Measurements from ENCODE around the gene C1QTNF1.

The C1QTNF1 gene

GRCh38 chr17:78993241-78993956 lies 30.6 kb upstream of the C1QTNF1 start:
- FAIRE-seq: no peak

DNA sequence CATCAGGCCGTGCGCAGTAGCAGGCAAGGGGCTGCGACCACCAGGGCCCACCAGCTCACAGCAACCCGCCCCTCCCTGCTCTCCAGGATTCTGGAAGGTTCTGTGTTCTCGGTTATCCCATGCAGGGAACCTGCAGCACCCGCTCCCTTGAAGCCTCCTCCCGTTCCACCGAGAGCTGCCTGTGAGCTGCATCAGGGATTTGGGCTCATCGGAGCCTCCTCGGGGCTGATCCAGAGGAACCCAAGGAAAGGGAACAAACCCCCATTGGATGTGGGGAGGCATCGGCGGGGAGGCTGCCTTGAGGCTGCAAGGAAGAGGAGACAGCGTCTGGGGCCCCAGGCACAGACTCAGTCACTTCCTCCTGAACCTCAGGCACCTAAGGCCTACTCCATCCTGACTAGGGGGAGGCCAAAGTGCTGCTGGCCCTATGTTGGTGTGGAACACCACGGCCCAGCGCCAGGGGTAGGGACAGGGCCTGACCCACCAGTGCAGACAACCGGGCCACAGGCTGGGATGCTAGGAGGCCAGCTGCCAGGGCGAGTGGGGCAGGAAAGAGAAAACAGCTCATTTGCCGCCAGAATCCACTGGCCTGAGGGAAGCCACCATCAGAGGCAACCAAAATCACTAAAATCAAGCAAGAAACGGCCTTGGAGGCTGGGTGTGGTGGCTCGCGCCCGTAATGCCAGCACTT lies 29.8 kb upstream of the C1QTNF1 start:
- no peak for FAIRE-seq

DNA sequence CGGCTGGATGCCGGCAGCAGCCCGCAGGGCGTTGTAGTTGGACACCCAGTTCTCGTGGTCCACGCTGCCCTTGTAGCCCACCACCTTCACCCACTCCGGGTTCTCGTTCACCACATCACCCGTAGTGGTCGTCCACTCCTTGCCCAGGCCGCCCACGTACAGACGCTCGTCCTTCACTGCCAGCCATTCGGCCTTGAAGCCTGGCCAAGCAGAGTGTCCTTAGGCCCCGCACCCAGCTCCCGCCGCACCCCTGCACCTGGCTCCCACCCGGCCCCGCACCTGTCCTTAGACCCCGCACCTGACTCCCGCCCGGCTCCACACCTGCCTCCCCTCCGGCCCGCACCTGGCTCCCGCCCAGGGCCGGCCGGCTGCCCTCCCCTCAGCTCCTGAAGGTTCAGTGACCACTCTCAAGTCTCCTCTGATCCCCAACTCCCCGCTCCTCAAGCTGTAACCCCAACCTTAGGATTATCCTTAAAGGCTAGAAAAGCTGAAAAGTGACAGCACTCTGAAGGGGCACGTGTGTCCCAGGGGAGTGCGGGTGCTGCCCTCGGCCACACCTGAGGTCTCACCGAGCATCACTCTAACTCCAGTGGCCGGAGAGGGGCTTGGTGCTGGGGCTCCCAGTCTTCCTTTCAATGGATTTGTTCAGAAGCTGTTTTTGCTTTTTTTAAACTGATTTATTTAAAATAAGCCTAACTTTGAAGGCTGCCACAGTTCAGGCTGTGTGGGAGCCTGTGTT lies 28.8 kb upstream of the C1QTNF1 start:
- no peak for FAIRE-seq

DNA sequence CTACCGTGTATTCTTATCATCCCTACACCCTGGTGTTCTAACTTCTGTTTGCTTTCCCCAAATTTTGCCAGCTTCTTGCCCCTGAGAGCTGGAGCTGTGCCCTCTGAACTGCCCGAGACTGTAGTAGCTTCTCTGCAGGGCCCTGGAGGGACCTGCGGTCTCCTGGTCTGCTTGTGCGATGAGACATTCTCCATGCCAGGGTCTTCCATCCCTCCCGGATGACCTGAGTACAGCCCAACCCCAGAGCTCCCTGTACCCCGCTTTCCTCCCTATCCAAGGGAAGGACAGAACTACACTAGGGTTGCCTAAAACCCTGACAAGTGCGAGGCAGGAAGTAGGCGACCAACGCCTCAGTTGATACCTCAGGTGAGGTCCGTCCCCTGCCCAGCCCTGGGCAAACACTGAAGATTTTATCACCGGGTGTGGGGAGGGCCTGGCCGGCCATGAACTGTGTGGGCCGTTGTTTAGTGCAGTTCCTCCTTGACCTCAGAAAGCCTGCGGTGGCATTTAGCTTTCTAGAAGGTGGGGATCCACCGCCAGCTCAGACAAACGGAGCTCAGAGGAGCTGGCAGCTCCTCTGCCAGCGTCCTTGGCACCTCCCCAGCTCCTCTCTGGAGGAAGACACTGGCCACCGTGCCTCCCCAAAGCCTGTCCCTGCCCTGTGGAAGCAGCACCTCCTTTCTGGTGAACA lies 28.1 kb upstream of the C1QTNF1 start:
- FAIRE-seq: no peak

DNA sequence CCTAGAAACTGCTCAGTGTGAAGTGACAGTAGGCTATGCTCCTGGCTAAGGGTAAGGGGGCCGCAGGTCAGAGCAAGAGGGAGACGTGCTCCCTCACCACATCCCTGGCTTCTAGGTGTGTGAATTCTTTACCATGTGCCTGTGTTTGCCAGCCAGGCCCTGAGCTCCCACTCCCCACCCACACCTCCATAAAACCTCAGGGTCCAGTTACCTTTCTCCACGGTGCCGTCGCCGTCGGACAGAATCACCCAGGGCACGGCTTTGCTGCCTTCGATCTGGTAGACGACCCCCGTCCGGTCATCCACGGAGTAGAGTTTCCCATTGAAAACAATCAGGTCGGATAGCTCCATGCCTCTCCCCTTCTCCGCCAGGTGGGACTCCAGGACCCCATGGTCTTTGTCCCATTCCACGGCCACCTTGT lies 27.2 kb upstream of the C1QTNF1 start:
- FAIRE-seq: no peak

DNA sequence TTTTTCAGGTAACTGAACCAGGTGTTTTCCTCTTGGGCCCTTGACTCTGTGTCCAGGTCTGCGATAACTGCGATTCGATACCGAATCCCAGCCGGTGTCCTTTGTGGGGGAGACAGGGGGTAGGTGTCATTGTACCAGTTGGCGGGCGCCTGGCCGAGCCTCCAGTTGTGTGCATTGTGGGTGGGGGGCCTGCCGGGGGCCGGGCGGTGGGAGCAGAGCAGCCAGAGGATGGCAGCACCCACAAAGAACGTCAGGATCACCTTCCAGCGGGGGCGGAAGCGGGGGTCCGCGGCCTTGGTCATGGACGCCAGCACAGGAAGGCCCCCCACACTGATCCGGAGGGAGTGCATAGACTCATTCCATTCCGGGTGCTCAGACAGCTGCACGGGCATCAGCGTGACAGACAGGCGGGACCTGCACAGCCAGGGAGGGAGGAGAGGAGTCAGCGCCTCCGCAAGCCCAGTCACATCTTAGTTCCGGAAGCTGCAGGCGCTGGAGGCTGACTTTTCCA lies 26.7 kb upstream of the C1QTNF1 start:
- FAIRE-seq: no peak

GRCh38 chr17:78997881-78998280 lies 26.1 kb upstream of the C1QTNF1 start:
- FAIRE-seq: no peak

DNA sequence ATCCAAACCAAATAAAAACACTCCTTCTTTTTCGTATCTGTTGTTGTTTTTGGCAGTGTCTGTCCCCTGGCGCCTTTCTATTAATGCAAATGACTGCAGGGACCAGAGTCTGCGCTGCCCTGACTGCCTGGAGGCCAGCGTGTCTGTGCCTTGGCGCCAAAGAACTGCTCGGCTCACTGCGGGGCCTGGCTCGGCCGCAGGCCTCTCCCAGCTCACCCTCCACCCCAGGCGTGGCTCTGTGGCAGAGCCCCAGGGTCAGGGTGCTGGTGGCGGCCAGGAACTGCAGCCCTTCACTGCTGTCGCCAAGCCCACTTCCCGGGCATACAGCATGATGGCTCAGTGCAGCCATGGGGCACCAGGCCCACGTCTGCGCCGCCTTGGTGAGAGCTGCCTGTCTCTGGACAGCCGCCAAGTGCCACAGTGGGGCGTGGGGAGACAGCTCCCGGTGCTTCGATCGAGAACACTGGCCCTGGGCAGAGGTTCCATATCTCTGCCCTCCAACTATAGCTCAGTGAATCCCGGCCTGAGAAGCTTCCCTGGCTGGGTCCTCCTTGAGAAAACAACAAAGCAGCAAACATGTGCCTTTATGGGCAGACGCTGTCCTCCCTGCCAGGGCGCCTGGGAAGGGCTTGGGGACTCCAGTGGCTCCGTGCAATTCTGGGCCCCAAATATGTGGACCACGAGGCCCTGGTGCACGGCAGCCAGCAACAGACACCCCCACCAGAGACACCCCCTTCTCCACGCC lies 25.5 kb upstream of the C1QTNF1 start:
- FAIRE-seq: no peak

GRCh38 chr17:78999056-78999768 lies 24.8 kb upstream of the C1QTNF1 start:
- FAIRE-seq: no peak

GRCh38 chr17:78999947-79000395 lies 24.0 kb upstream of the C1QTNF1 start:
- no peak for FAIRE-seq

GRCh38 chr17:79000396-79001189 lies 23.4 kb upstream of the C1QTNF1 start:
- no peak for FAIRE-seq

GRCh38 chr17:79001190-79002020 lies 22.6 kb upstream of the C1QTNF1 start:
- FAIRE-seq: no peak

GRCh38 chr17:79002291-79002690 lies 21.7 kb upstream of the C1QTNF1 start:
- FAIRE-seq: no peak

DNA sequence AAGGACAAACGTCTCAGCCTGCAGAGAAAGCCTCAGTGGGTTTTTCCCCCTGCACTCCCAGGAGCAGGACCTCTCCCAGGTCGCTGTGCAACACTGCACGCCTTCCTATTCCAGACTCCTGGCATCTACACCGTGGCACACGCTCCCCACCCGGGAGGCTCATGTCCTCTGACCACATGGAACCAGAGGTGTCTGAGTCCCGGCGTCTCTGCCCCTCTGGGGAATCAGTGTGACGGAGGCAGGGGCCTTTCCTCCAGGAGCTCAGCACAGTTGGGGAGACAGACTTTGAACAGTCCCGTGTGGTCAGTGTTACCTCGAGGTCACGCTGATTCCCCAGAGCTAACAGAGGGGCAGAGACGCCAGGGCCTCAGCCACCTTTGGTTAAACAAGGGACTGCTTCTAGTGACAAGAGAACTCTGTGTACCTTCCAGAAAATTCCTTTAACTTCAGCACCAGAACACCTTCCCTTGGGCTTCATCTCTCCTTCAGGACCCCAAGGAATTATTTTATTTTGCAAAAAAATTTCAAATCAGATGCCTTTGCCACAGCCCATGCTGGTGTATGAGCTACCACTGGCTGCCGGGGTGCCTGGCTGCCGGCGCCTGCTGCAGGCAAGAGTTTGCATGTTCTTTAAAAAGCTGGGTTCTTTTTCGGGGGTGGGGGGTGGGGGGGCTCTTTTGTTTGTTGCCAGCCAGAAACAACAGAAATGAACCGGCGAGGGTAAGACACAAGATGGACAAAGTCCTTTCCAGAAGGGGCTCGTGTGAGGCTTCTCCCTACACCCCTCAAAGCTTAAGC lies 21.0 kb upstream of the C1QTNF1 start:
- FAIRE-seq: no peak

- FAIRE-seq: no peak
Observed at GRCh38 chr17:79003661-79004411, 20.1 kb upstream of the C1QTNF1 start.

- no peak for FAIRE-seq
Observed at GRCh38 chr17:79005063-79005861, 18.7 kb upstream of the C1QTNF1 start.

- no peak for FAIRE-seq
Observed at GRCh38 chr17:79006046-79006445, 17.9 kb upstream of the C1QTNF1 start.
